HL-60 (cell line): ENCODE data around the gene MAP3K21.

Experiments used
- DNase-seq, 2 experiments: peaks; one replicate each; pipeline ENCODE4 v3.0.0-alpha.2; 2010 to 2020; ENCODE audit warnings: low read depth in 1 of 2, low spot score in 1 of 2
- H3K27ac ChIP-seq: fragments of 250-450 bp; sonication (Bioruptor Pico); replicated peaks from 2 replicates; pipeline ENCODE4 v1.5.1; 2020; ENCODE audit warnings: mild to moderate bottlenecking, moderate library complexity
- H3K27me3 ChIP-seq: fragments of 250-450 bp; sonication (Bioruptor Pico); 2 replicates; pipeline ENCODE4 v1.5.1; 2021; ENCODE audit warnings: mild to moderate bottlenecking, moderate library complexity; ENCODE audit not compliant: insufficient read depth, poor library complexity, severe bottlenecking
- H3K4me3 ChIP-seq: replicated peaks from 2 replicates; pipeline ENCODE4 v1.5.1; 2011; ENCODE audit warnings: mild to moderate bottlenecking, control low read depth, low read length; ENCODE audit not compliant: insufficient read depth
- GABPA ChIP-seq: IDR thresholded peaks from 2 replicates; pipeline ENCODE4 v1.6.1; 2012; ENCODE audit warnings: low read depth
- POLR2AphosphoS5 ChIP-seq: IDR thresholded peaks from 2 replicates; pipeline ENCODE4 v1.6.1; 2012; ENCODE audit warnings: low read depth
- SPI1 ChIP-seq: IDR thresholded peaks from 2 replicates; pipeline ENCODE4 v1.6.1; 2012; ENCODE audit warnings: low read depth, mild to moderate bottlenecking, borderline replicate concordance
- TF ChIP-seq, protein P1 (sequence below): IDR thresholded peaks from 2 replicates; pipeline ENCODE4 v1.6.1; 2012; ENCODE audit warnings: low read depth; ENCODE audit not compliant: insufficient replicate concordance
- TF ChIP-seq, protein P2 (sequence below): IDR thresholded peaks from one replicate; pipeline ENCODE4 v1.5.1; 2011; ENCODE audit warnings: low read length, control low read depth, inconsistent platforms; ENCODE audit not compliant: insufficient read depth

The MAP3K21 gene

DNA sequence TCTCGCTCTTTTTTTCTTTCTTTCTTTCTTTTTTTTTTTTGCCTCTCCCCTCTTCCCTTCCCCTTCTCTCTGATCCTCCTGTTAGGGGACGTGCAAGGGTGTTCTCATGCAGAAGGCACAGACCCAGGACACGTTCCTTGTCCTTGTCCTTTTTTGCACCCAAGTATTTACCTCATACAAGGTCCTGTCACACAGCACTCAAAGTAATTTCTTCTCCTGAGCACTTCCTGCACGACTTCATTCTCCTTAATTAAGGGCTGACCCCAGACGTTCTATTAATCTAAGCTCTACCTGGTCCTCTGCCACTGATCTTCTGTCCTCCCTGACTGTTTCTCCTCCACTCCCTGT, 31.6 kb upstream of the MAP3K21 start:
- no peaks in the 10 kb centered on the region for H3K27me3 ChIP-seq
- H3K4me3 ChIP-seq, result peak overlapping the region; percentile 79
- no peak for DNase-seq
- TF ChIP-seq, protein P1, sequence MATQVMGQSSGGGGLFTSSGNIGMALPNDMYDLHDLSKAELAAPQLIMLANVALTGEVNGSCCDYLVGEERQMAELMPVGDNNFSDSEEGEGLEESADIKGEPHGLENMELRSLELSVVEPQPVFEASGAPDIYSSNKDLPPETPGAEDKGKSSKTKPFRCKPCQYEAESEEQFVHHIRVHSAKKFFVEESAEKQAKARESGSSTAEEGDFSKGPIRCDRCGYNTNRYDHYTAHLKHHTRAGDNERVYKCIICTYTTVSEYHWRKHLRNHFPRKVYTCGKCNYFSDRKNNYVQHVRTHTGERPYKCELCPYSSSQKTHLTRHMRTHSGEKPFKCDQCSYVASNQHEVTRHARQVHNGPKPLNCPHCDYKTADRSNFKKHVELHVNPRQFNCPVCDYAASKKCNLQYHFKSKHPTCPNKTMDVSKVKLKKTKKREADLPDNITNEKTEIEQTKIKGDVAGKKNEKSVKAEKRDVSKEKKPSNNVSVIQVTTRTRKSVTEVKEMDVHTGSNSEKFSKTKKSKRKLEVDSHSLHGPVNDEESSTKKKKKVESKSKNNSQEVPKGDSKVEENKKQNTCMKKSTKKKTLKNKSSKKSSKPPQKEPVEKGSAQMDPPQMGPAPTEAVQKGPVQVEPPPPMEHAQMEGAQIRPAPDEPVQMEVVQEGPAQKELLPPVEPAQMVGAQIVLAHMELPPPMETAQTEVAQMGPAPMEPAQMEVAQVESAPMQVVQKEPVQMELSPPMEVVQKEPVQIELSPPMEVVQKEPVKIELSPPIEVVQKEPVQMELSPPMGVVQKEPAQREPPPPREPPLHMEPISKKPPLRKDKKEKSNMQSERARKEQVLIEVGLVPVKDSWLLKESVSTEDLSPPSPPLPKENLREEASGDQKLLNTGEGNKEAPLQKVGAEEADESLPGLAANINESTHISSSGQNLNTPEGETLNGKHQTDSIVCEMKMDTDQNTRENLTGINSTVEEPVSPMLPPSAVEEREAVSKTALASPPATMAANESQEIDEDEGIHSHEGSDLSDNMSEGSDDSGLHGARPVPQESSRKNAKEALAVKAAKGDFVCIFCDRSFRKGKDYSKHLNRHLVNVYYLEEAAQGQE, result no peak
- no peak for TF ChIP-seq GABPA
- TF ChIP-seq, protein P2, sequence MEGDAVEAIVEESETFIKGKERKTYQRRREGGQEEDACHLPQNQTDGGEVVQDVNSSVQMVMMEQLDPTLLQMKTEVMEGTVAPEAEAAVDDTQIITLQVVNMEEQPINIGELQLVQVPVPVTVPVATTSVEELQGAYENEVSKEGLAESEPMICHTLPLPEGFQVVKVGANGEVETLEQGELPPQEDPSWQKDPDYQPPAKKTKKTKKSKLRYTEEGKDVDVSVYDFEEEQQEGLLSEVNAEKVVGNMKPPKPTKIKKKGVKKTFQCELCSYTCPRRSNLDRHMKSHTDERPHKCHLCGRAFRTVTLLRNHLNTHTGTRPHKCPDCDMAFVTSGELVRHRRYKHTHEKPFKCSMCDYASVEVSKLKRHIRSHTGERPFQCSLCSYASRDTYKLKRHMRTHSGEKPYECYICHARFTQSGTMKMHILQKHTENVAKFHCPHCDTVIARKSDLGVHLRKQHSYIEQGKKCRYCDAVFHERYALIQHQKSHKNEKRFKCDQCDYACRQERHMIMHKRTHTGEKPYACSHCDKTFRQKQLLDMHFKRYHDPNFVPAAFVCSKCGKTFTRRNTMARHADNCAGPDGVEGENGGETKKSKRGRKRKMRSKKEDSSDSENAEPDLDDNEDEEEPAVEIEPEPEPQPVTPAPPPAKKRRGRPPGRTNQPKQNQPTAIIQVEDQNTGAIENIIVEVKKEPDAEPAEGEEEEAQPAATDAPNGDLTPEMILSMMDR, result no peak
- TF ChIP-seq SPI1, result no peak
- no peak for TF ChIP-seq POLR2AphosphoS5
- H3K27ac ChIP-seq, result no peak overlapping the region

DNA sequence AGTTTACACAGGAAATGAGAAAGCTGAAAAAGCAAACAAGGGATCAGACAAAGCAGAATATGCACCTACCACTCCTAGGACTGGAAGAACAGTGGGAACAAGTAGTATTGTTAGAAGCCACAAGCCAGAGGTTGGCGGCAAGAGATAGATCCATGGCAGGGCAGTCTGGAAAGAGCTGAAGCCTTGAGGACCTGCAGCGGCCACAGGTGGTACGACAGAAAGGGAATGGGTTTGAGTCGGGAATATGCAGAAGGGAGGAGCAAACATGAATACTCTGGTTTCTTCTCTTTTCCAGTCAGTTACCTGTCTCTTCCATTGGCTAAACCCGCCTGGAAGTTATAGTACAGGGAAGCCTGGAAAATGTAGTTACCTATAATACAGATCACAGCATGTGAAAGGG, 28.1 kb upstream of the MAP3K21 start:
- no peaks in the 10 kb centered on the region for H3K27me3 ChIP-seq
- H3K27ac ChIP-seq, result no peak overlapping the region
- TF ChIP-seq, protein P1, result no peak
- TF ChIP-seq, protein P2, result no peak
- TF ChIP-seq POLR2AphosphoS5, result no peak
- no peak for TF ChIP-seq SPI1
- TF ChIP-seq GABPA, result no peak
- no peak overlapping the region for H3K4me3 ChIP-seq
- no peak for DNase-seq

DNA sequence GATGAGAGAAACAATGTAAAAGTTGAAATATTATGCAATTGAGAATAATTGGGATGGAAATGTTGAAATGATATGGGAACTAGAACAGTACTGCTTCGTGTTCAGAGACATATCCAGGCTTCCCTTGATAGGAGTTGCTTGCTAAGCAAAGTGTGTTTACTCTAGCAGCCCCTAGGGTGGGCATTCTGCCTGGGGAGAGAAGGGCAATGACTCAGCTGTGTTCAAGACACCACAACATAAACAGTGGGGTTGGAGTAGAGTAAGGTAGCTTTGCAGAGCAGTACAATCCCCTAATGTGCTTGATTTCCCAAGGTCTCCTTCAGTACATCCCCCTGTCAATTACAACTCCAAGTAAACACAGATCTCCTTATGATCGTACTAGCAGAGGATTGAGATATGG, 27.2 kb upstream of the MAP3K21 start:
- Histone ChIP-seq H3K4me3 (no peak overlapping the region), H3K27ac (no peak overlapping the region), H3K27me3 (no peaks in the 10 kb centered on the region)
- TF ChIP-seq, protein P2, result no peak
- TF ChIP-seq GABPA, result no peak
- TF ChIP-seq POLR2AphosphoS5, result no peak
- TF ChIP-seq, protein P1, result no peak
- no peak for TF ChIP-seq SPI1
- DNase-seq, result no peak
